ENCODE data around the gene SELENON. TPM values are rescaled to one million over a fixed set of nuclear protein-coding genes. Genes with fewer than 3 reads are reported as not detected.

The SELENON gene
- total RNA-seq, 1 donor from 2014 or later: 64.1 TPM

DNA sequence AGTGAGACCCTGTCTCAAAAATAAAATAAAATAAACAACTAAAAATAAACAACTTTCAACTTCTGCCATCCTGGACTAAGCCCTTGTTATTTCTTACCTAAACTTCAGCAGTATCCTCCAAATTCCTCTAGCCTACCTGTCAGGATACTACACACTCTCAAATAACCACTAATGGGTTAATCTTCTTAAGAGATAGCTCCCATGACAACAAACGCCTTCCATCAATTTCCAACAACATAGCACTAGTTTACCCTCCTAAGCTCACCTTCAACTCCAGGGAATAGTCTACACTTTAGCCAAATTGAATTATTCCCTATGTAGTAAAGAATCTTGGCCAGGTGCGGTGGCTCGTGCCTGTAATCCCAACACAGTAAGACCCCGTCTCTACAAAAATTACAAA, 47.9 kb downstream of the SELENON start:
- Mint-ChIP-seq H3K36me3 (ENCODE audit: low read depth, unreplicated experiment) (no peaks in the 10 kb centered on the region), H3K4me1 (ENCODE audit: low read depth, unreplicated experiment) (peaks cover 19% of the 10 kb centered on the region), H3K4me3 (ENCODE audit: unreplicated experiment) (no peak overlapping the region), H3K27ac (ENCODE audit: unreplicated experiment) (no peak overlapping the region), H3K9me3 (ENCODE audit: unreplicated experiment) (no peaks in the 10 kb centered on the region), H3K27me3 (ENCODE audit: low read depth, unreplicated experiment) (no peaks in the 10 kb centered on the region)
- Histone ChIP-seq H3K4me2 (ENCODE audit: low read length) (no peak overlapping the region), H3K9ac (ENCODE audit: low read length) (no peak overlapping the region), H2AFZ (ENCODE audit: low read depth, low read length) (no peak overlapping the region), H3K79me2 (ENCODE audit: insufficient read depth, low read length) (peaks cover 8% of the 10 kb centered on the region), H3K36me3 (ENCODE audit: insufficient read depth, low read length) (no peaks in the 10 kb centered on the region), H3K9me3 (ENCODE audit: insufficient read depth, low read depth, low read length) (no peaks in the 10 kb centered on the region), H3K27ac (ENCODE audit: low read depth, low read length) (no peak overlapping the region), H3K4me3 (ENCODE audit: insufficient read depth, low read depth, low read length) (no peak overlapping the region), H3K27me3 (ENCODE audit: insufficient read depth, low read length) (no peaks in the 10 kb centered on the region), H3K4me1 (ENCODE audit: insufficient read depth, low read length) (peaks cover 7% of the 10 kb centered on the region), H4K20me1 (ENCODE audit: insufficient read depth, low read length) (no peaks in the 10 kb centered on the region)
- no peak for DNase-seq (ENCODE audit: low read depth)
- TF ChIP-seq, protein P1, sequence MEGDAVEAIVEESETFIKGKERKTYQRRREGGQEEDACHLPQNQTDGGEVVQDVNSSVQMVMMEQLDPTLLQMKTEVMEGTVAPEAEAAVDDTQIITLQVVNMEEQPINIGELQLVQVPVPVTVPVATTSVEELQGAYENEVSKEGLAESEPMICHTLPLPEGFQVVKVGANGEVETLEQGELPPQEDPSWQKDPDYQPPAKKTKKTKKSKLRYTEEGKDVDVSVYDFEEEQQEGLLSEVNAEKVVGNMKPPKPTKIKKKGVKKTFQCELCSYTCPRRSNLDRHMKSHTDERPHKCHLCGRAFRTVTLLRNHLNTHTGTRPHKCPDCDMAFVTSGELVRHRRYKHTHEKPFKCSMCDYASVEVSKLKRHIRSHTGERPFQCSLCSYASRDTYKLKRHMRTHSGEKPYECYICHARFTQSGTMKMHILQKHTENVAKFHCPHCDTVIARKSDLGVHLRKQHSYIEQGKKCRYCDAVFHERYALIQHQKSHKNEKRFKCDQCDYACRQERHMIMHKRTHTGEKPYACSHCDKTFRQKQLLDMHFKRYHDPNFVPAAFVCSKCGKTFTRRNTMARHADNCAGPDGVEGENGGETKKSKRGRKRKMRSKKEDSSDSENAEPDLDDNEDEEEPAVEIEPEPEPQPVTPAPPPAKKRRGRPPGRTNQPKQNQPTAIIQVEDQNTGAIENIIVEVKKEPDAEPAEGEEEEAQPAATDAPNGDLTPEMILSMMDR (IDR thresholded peaks at IDR 0.05; ENCODE audit: insufficient read depth, low read depth, low read length): no peak
- TF ChIP-seq EZH2 (IDR thresholded peaks at IDR 0.05; ENCODE audit: insufficient read depth, low read length): no peak
- no peak for FAIRE-seq

DNA sequence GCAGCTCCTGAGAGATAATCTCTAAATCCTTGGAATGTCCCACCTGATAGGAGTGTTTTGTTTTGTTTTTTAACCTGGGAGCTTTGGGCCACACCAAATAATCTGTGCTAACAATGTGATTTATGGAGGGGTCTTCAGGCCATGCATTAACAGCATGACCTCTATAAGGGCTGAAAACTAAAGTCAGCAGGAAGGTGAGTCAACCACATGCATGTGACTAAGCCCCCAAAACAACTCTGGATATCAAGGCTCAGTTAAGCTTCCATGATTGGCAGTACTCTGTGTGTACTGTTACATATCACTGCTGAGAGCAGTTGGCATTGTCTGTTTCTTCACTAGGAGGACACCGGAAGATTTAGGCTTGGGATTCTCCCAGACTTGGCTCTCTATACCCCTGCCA, 48.5 kb downstream of the SELENON start:
- H3K4me1 Mint-ChIP-seq (ENCODE audit: low read depth, unreplicated experiment): peaks cover 19% of the 10 kb centered on the region
- DNase-seq (ENCODE audit: low read depth) (no peak), FAIRE-seq (no peak)
- TF ChIP-seq EZH2 (IDR thresholded peaks at IDR 0.05; ENCODE audit: insufficient read depth, low read length): no peak
- TF ChIP-seq, protein P1 (IDR thresholded peaks at IDR 0.05; ENCODE audit: insufficient read depth, low read depth, low read length): no peak
- Histone ChIP-seq H3K4me1 (ENCODE audit: insufficient read depth, low read length) (peaks cover 7% of the 10 kb centered on the region), H3K9me3 (ENCODE audit: insufficient read depth, low read depth, low read length) (no peaks in the 10 kb centered on the region), H3K4me2 (ENCODE audit: low read length) (peak overlapping the region; percentile 14), H2AFZ (ENCODE audit: low read depth, low read length) (peak overlapping the region; percentile 39), H3K9ac (ENCODE audit: low read length) (no peak overlapping the region), H4K20me1 (ENCODE audit: insufficient read depth, low read length) (no peaks in the 10 kb centered on the region), H3K27me3 (ENCODE audit: insufficient read depth, low read length) (no peaks in the 10 kb centered on the region), H3K79me2 (ENCODE audit: insufficient read depth, low read length) (peaks cover 11% of the 10 kb centered on the region), H3K4me3 (ENCODE audit: insufficient read depth, low read depth, low read length) (no peak overlapping the region), H3K27ac (ENCODE audit: low read depth, low read length) (no peak overlapping the region), H3K36me3 (ENCODE audit: insufficient read depth, low read length) (no peaks in the 10 kb centered on the region)
- no peaks in the 10 kb centered on the region for H3K27me3 Mint-ChIP-seq (ENCODE audit: low read depth, unreplicated experiment)
- no peak overlapping the region for H3K4me3 Mint-ChIP-seq (ENCODE audit: unreplicated experiment)
- no peaks in the 10 kb centered on the region for H3K36me3 Mint-ChIP-seq (ENCODE audit: low read depth, unreplicated experiment)
- no peak overlapping the region for H3K27ac Mint-ChIP-seq (ENCODE audit: unreplicated experiment)
- H3K9me3 Mint-ChIP-seq (ENCODE audit: unreplicated experiment): no peaks in the 10 kb centered on the region

DNA sequence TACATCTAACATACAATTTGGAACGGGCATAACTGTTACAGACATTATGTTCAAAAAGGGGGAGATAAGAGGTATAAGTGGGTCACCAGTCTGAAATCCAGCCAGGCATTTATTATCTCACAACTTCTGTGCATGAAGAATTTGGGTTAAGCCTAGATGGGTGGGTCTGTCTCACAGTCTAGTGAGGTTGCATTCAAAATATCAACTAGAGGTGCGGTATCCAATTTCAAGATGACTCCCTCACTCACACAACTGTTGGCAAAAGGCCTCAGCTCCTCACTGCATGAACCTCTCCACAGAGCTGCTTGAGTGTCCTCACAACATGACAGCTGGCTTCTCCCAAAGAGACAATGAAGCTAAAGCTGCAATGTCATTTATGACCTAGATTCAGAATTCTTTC, 54.6 kb downstream of the SELENON start:
- Histone ChIP-seq H3K9me3 (ENCODE audit: insufficient read depth, low read depth, low read length) (no peaks in the 10 kb centered on the region), H2AFZ (ENCODE audit: low read depth, low read length) (no peak overlapping the region), H3K36me3 (ENCODE audit: insufficient read depth, low read length) (no peaks in the 10 kb centered on the region), H3K4me2 (ENCODE audit: low read length) (no peak overlapping the region), H3K27ac (ENCODE audit: low read depth, low read length) (no peak overlapping the region), H4K20me1 (ENCODE audit: insufficient read depth, low read length) (no peaks in the 10 kb centered on the region), H3K4me3 (ENCODE audit: insufficient read depth, low read depth, low read length) (no peak overlapping the region), H3K9ac (ENCODE audit: low read length) (no peak overlapping the region), H3K27me3 (ENCODE audit: insufficient read depth, low read length) (no peaks in the 10 kb centered on the region), H3K4me1 (ENCODE audit: insufficient read depth, low read length) (peaks cover 8% of the 10 kb centered on the region), H3K79me2 (ENCODE audit: insufficient read depth, low read length) (peaks cover 35% of the 10 kb centered on the region)
- no peak overlapping the region for H3K27ac Mint-ChIP-seq (ENCODE audit: unreplicated experiment)
- H3K9me3 Mint-ChIP-seq (ENCODE audit: unreplicated experiment): no peaks in the 10 kb centered on the region
- no peak overlapping the region for H3K4me3 Mint-ChIP-seq (ENCODE audit: unreplicated experiment)
- FAIRE-seq: no peak
- H3K36me3 Mint-ChIP-seq (ENCODE audit: low read depth, unreplicated experiment): no peaks in the 10 kb centered on the region
- TF ChIP-seq, protein P1 (IDR thresholded peaks at IDR 0.05; ENCODE audit: insufficient read depth, low read depth, low read length): no peak
- no peak for TF ChIP-seq EZH2 (IDR thresholded peaks at IDR 0.05; ENCODE audit: insufficient read depth, low read length)
- H3K27me3 Mint-ChIP-seq (ENCODE audit: low read depth, unreplicated experiment): no peaks in the 10 kb centered on the region
- no peak for DNase-seq (ENCODE audit: low read depth)
- peaks cover 5% of the 10 kb centered on the region for H3K4me1 Mint-ChIP-seq (ENCODE audit: low read depth, unreplicated experiment)
